ENCODE results near the gene SAXO1. TPM values are rescaled to one million over a fixed set of nuclear protein-coding genes. Genes with fewer than 3 reads are reported as not detected.

SAXO1 gene
- total RNA-seq, 1 experiment from 2014 or later: not detected

DNA sequence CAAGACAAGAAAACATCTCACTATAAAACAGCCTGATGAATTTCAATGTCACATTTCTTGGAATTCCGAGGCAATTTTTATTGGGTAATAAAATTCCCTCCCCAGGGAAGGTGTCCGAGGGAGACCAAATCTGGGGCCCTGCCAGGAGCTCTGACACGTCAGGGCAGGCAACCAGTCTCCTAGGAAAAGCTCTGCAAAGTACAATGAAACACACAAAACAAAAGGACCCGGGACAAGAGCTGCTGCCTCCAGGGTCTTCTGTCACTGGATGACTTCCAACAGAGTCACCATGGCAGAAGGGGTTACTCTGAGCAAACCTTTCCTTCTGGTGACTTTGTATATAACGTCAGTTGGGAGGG is 50.8 kb downstream of the SAXO1 start:
- Histone ChIP-seq H4K20me1 (ENCODE audit: low read length) (no peaks in the 10 kb centered on the region), H3K4me1 (ENCODE audit: insufficient read depth, low read length) (peaks cover 7% of the 10 kb centered on the region), H2AFZ (ENCODE audit: low read length) (no peak overlapping the region), H3K27ac (ENCODE audit: low read length) (no peak overlapping the region), H3K27me3 (ENCODE audit: low read length) (no peaks in the 10 kb centered on the region), H3K9me3 (ENCODE audit: low read length) (no peaks in the 10 kb centered on the region), H3K4me2 (ENCODE audit: low read length) (no peak overlapping the region), H3K9me2 (replicated peaks; ENCODE audit: low read length) (no peaks in the 10 kb centered on the region), H3K4me3 (ENCODE audit: low read length) (no peak overlapping the region), H3K9ac (ENCODE audit: low read length) (no peak overlapping the region), H3F3A (ENCODE audit: low read length, unreplicated experiment) (no peaks in the 10 kb centered on the region), H3K79me2 (ENCODE audit: low read length) (no peaks in the 10 kb centered on the region), H3K36me3 (ENCODE audit: low read depth, low read length) (no peaks in the 10 kb centered on the region)
- ChIA-PET POLR2A (ENCODE audit: unreplicated experiment) (interaction anchor here (0.6 kb wide), 1 partner anchor 13 kb away, joined by 3 read pairs; no protein-coding TSS in a partner anchor), CTCF (no interaction called here)
- TF ChIP-seq EZH2phosphoT487 (IDR thresholded peaks at IDR 0.05; ENCODE audit: borderline replicate concordance, low read length): no peak
- no peak for TF ChIP-seq EZH2 (IDR thresholded peaks at IDR 0.05; ENCODE audit: low read length, unreplicated experiment)
- TF ChIP-seq, protein P1, sequence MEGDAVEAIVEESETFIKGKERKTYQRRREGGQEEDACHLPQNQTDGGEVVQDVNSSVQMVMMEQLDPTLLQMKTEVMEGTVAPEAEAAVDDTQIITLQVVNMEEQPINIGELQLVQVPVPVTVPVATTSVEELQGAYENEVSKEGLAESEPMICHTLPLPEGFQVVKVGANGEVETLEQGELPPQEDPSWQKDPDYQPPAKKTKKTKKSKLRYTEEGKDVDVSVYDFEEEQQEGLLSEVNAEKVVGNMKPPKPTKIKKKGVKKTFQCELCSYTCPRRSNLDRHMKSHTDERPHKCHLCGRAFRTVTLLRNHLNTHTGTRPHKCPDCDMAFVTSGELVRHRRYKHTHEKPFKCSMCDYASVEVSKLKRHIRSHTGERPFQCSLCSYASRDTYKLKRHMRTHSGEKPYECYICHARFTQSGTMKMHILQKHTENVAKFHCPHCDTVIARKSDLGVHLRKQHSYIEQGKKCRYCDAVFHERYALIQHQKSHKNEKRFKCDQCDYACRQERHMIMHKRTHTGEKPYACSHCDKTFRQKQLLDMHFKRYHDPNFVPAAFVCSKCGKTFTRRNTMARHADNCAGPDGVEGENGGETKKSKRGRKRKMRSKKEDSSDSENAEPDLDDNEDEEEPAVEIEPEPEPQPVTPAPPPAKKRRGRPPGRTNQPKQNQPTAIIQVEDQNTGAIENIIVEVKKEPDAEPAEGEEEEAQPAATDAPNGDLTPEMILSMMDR (conservative IDR thresholded peaks at IDR 0.05; ENCODE audit: low read depth, low read length): no peak
- BruUV-seq (replicated peaks): no TSS peak
- peak; percentile 44 for DNase-seq
- intact Hi-C loops (cut with micrococcal nuclease): no loop called here
- peak; percentile 57 for ATAC-seq

DNA sequence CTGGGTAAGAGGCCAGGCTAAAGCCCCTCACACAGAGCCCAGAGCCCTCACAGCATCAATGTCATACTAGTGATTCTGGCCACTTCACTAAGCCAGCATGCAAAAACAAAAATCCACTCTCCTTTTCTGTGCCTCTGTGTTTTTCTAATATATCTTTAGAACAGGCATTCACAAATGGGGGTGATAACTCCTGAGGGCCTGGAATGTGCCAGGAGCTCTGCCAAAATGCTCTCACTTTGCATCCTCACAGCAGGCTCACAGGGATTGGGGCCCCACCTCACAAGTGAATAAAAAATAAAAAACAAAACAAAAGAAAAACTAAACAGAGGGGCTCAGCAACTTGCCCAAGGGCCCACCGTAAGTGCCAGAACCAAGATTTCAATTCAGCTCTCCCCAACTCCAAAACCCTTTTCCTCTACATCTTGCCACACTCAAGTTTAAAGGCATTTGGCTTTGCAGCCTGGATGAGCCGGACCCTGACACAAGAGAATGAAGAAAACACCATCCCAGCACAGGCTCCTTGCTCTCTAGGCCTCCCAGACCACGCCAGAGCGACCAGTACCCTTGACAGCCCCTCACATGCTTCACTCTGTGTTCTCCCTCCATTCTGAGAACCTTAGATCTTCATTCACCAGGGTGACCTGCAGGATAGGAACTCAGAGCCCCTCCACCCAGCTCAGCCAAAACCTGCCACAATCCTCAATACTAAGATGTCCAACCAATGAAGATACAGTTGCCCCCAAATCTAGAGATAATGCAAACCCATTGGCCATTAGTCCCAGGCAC is 51.3 kb downstream of the SAXO1 start:
- ChIA-PET CTCF (no interaction called here), POLR2A (ENCODE audit: unreplicated experiment) (no interaction called here)
- DNase-seq (no peak), ATAC-seq (no peak)
- H3F3A ChIP-seq (ENCODE audit: low read length, unreplicated experiment): no peaks in the 10 kb centered on the region
- H3K36me3 ChIP-seq (ENCODE audit: low read depth, low read length): no peaks in the 10 kb centered on the region
- no peak overlapping the region for H3K27ac ChIP-seq (ENCODE audit: low read length)
- no peaks in the 10 kb centered on the region for H3K27me3 ChIP-seq (ENCODE audit: low read length)
- intact Hi-C loops (cut with micrococcal nuclease): no loop called here
- H2AFZ ChIP-seq (ENCODE audit: low read length): no peak overlapping the region
- H3K4me3 ChIP-seq (ENCODE audit: low read length): no peak overlapping the region
- TF ChIP-seq, protein P1 (conservative IDR thresholded peaks at IDR 0.05; ENCODE audit: low read depth, low read length): no peak
- TF ChIP-seq EZH2 (IDR thresholded peaks at IDR 0.05; ENCODE audit: low read length, unreplicated experiment): no peak
- TF ChIP-seq EZH2phosphoT487 (IDR thresholded peaks at IDR 0.05; ENCODE audit: borderline replicate concordance, low read length): no peak
- peaks cover 11% of the 10 kb centered on the region for H3K4me1 ChIP-seq (ENCODE audit: insufficient read depth, low read length)
- no peak overlapping the region for H3K4me2 ChIP-seq (ENCODE audit: low read length)
- BruUV-seq (replicated peaks): no TSS peak
- H3K9me2 ChIP-seq (replicated peaks; ENCODE audit: low read length): no peaks in the 10 kb centered on the region
- no peaks in the 10 kb centered on the region for H4K20me1 ChIP-seq (ENCODE audit: low read length)
- no peaks in the 10 kb centered on the region for H3K9me3 ChIP-seq (ENCODE audit: low read length)
- H3K79me2 ChIP-seq (ENCODE audit: low read length): no peaks in the 10 kb centered on the region
- no peak overlapping the region for H3K9ac ChIP-seq (ENCODE audit: low read length)

DNA sequence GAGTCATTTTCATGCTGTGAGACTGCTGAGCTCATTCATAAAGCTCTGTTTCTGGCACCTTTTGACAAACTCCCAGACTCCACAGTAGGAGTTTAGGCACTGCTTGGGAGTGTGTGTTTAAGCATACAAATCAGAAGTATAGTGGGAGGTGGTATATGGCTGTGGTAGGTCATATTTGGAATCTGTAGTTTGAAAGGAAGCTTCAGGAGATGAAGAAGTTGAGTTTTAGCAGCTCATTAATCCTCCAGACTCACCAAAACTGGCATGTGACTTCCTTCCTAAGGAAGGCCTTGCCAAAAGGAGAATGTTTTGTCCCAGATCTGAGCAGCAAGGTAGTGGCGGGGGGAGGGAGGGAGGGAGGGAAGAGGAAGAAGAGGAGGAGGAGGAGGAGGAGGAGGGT is 52.8 kb downstream of the SAXO1 start:
- CTCF ChIA-PET: no interaction called here
- no peak for ATAC-seq
- H4K20me1 ChIP-seq (ENCODE audit: low read length): no peaks in the 10 kb centered on the region
- DNase-seq: no peak
- no peaks in the 10 kb centered on the region for H3K9me3 ChIP-seq (ENCODE audit: low read length)
- H3K27ac ChIP-seq (ENCODE audit: low read length): no peak overlapping the region
- peaks cover 20% of the 10 kb centered on the region for H3K4me1 ChIP-seq (ENCODE audit: insufficient read depth, low read length)
- POLR2A ChIA-PET (ENCODE audit: unreplicated experiment): interaction anchor here (0.6 kb wide), 2 partner anchors 98 to 181 kb away, joined by 3 to 4 read pairs; no protein-coding TSS in a partner anchor
- no peaks in the 10 kb centered on the region for H3K9me2 ChIP-seq (replicated peaks; ENCODE audit: low read length)
- TF ChIP-seq EZH2 (IDR thresholded peaks at IDR 0.05; ENCODE audit: low read length, unreplicated experiment): no peak
- no peak for TF ChIP-seq EZH2phosphoT487 (IDR thresholded peaks at IDR 0.05; ENCODE audit: borderline replicate concordance, low read length)
- TF ChIP-seq, protein P1 (conservative IDR thresholded peaks at IDR 0.05; ENCODE audit: low read depth, low read length): no peak
- no peaks in the 10 kb centered on the region for H3F3A ChIP-seq (ENCODE audit: low read length, unreplicated experiment)
- H3K9ac ChIP-seq (ENCODE audit: low read length): no peak overlapping the region
- H3K4me3 ChIP-seq (ENCODE audit: low read length): no peak overlapping the region
- BruUV-seq (replicated peaks): no TSS peak
- H3K4me2 ChIP-seq (ENCODE audit: low read length): no peak overlapping the region
- H2AFZ ChIP-seq (ENCODE audit: low read length): no peak overlapping the region
- no peaks in the 10 kb centered on the region for H3K36me3 ChIP-seq (ENCODE audit: low read depth, low read length)
- intact Hi-C loops (cut with micrococcal nuclease): no loop called here
- no peaks in the 10 kb centered on the region for H3K27me3 ChIP-seq (ENCODE audit: low read length)
- no peaks in the 10 kb centered on the region for H3K79me2 ChIP-seq (ENCODE audit: low read length)
